MG63 (cell line): ENCODE data around the gene SEPTIN6. TPM values are rescaled to one million over a fixed set of nuclear protein-coding genes. Genes with fewer than 3 reads are reported as not detected.
"Not testable (repeated sequence)": the region's sequence is repeated elsewhere in the genome, so short reads cannot be mapped to it uniquely, and the experiment has no call there.

Experiments used
- DNase-seq: peaks from one replicate; pipeline ENCODE4 v3.0.0-alpha.2; 2020
- H3K27me3 ChIP-seq: fragments of 250-450 bp; sonication (Bioruptor Pico); 2 replicates; pipeline ENCODE4 v1.5.1; 2020; ENCODE audit warnings: mild to moderate bottlenecking, moderate library complexity
- H3K36me3 ChIP-seq: fragments of 250-450 bp; sonication (Bioruptor Pico); 2 replicates; pipeline ENCODE4 v1.5.1; 2020; ENCODE audit warnings: mild to moderate bottlenecking, moderate library complexity
- H3K4me3 ChIP-seq: fragments of 250-450 bp; sonication (Bioruptor Pico); 2 replicates; pipeline ENCODE4 v1.5.1; 2020; ENCODE audit warnings: mild to moderate bottlenecking, moderate library complexity
- H3K9me3 ChIP-seq: fragments of 250-450 bp; sonication (Bioruptor Pico); 2 replicates; pipeline ENCODE4 v1.5.1; 2020; ENCODE audit warnings: mild to moderate bottlenecking, moderate library complexity
- total RNA-seq: library from RNA; depleted of rRNA; stranded (reverse); fragments of >200 nt; shearing (Covaris generic); gene quantifications from 2 replicates; pipeline ENCODE4 v1.2.3, GENCODE V29; 2014; ENCODE audit warnings: low replicate concordance

SEPTIN6 gene
- total RNA-seq, 1 experiment from 2014 or later, result 5.7 TPM

GRCh38 chrX:119694601-119695534, 1.9 kb upstream of the SEPTIN6 start:
- Histone ChIP-seq H3K4me3 (no peak overlapping the region), H3K9me3 (no peaks in the 10 kb centered on the region), H3K27me3 (no peaks in the 10 kb centered on the region), H3K36me3 (no peaks in the 10 kb centered on the region)
- DNase-seq, result no peak

DNA sequence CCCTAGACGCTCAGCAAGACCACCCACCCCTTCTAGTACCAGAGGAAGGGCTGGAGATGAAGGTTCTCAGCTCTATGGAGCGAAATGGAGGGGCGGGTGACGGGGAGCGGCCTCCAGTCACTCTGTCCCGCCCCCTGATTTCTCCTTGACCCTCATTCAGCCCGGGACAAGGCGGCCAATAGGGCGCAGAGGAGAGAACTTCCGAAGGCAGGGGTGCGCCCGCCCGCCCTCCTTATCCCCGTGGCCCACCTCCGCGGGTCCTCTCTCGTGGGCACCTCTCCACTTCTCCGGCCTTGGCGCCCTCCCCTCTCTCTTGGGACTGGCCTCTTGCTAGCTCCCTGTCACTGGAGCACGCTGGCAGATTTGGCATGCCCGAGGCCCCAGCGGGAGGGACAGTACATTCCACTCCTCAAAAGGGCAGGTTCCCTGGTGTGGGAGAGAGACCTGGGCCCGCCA, 1.1 kb upstream of the SEPTIN6 start:
- H3K27me3 ChIP-seq, result no peaks in the 10 kb centered on the region
- no peak overlapping the region for H3K4me3 ChIP-seq
- no peaks in the 10 kb centered on the region for H3K9me3 ChIP-seq
- no peak for DNase-seq
- no peaks in the 10 kb centered on the region for H3K36me3 ChIP-seq

DNA sequence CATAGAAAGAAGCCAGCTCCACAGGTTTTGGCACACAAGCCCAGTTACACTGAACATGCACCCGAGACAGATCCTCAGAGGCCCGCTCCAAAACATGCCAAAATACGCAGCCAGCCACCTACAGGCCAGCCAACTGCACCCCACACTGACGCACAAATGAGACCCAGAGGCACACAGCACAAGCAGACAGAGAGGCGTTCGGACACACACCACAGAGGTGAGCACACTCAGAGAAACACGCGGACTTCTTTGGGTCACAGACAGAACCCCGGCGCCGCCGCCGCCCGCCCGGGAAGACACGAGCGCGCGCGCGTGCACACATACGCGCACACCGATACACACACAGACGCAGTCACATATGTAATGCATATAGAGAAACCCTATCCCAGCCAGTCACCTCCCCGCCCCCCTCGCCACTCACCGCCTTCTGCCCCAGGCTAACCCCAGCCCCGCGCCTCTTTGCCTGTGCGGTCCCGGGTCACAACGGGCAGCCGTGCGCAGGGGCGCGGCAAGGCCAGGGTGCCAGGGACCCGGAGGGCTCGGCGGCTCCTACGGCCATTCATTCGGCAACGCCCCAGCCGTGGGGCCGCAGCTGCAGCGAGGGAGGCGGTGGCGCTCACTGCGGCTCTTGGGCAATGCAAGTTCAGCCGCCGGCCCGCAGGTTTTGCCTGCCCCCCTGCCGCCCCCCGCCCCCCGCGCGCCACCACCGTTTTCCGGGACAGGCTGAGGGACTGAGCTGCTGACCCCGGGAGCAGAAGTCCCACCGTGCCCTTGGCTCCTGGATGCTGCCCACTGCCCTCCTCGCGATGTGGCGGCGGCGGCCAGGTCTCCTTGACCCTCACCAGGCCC, 553 bp downstream of the SEPTIN6 start:
- Histone ChIP-seq H3K27me3 (no peaks in the 10 kb centered on the region), H3K9me3 (no peaks in the 10 kb centered on the region), H3K36me3 (no peaks in the 10 kb centered on the region), H3K4me3 (peak overlapping the region; percentile 56)
- peak; percentile 43 for DNase-seq

GRCh38 chrX:119690921-119691716, 1.8 kb downstream of the SEPTIN6 start:
- Histone ChIP-seq H3K27me3 (no peaks in the 10 kb centered on the region), H3K36me3 (no peaks in the 10 kb centered on the region), H3K9me3 (no peaks in the 10 kb centered on the region), H3K4me3 (no peak overlapping the region)
- no peak for DNase-seq

GRCh38 chrX:119688911-119689321, 4.1 kb downstream of the SEPTIN6 start:
- Histone ChIP-seq H3K4me3 (no peak overlapping the region), H3K27me3 (no peaks in the 10 kb centered on the region), H3K36me3 (no peaks in the 10 kb centered on the region), H3K9me3 (no peaks in the 10 kb centered on the region)
- no peak for DNase-seq

- no peaks in the 10 kb centered on the region for H3K27me3 ChIP-seq
- DNase-seq, result peak; percentile 54
- no peaks in the 10 kb centered on the region for H3K36me3 ChIP-seq
- H3K9me3 ChIP-seq, result no peaks in the 10 kb centered on the region
- H3K4me3 ChIP-seq, result no peak overlapping the region
Observed at GRCh38 chrX:119687661-119688413, 5.1 kb downstream of the SEPTIN6 start.

- Histone ChIP-seq H3K4me3 (no peak overlapping the region), H3K27me3 (no peaks in the 10 kb centered on the region), H3K36me3 (no peaks in the 10 kb centered on the region), H3K9me3 (no peaks in the 10 kb centered on the region)
- no peak for DNase-seq
Observed at GRCh38 chrX:119686087-119686691, 6.8 kb downstream of the SEPTIN6 start.

- Histone ChIP-seq H3K27me3 (no peaks in the 10 kb centered on the region), H3K4me3 (no peak overlapping the region), H3K36me3 (no peaks in the 10 kb centered on the region), H3K9me3 (no peaks in the 10 kb centered on the region)
- no peak for DNase-seq
Observed at GRCh38 chrX:119685225-119686066, 7.5 kb downstream of the SEPTIN6 start.

DNA sequence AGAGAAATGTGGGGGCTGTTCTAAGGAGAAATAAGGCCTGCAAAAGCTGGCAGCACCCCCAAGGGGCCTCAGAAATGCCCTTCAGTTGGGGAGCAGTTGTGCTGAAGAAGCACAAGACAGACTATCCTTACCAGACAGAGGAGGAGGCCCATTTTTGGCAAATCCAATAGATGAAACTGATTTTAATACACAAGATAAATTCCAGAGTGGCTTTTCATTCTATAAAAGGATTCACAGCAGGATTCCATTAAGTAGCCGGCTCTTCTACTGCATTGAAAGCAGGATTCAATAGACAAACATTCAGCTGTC, 8.1 kb downstream of the SEPTIN6 start:
- no peaks in the 10 kb centered on the region for H3K9me3 ChIP-seq

GRCh38 chrX:119684312-119684711, 8.7 kb downstream of the SEPTIN6 start:
- H3K36me3 ChIP-seq, H3K4me3 ChIP-seq, H3K9me3 ChIP-seq, H3K27me3 ChIP-seq, DNase-seq: not testable (repeated sequence)

More for the DNA sequence above, 8.1 kb downstream of the SEPTIN6 start:
- no peaks in the 10 kb centered on the region for H3K36me3 ChIP-seq
- no peak overlapping the region for H3K4me3 ChIP-seq
- no peaks in the 10 kb centered on the region for H3K27me3 ChIP-seq
- no peak for DNase-seq

DNA sequence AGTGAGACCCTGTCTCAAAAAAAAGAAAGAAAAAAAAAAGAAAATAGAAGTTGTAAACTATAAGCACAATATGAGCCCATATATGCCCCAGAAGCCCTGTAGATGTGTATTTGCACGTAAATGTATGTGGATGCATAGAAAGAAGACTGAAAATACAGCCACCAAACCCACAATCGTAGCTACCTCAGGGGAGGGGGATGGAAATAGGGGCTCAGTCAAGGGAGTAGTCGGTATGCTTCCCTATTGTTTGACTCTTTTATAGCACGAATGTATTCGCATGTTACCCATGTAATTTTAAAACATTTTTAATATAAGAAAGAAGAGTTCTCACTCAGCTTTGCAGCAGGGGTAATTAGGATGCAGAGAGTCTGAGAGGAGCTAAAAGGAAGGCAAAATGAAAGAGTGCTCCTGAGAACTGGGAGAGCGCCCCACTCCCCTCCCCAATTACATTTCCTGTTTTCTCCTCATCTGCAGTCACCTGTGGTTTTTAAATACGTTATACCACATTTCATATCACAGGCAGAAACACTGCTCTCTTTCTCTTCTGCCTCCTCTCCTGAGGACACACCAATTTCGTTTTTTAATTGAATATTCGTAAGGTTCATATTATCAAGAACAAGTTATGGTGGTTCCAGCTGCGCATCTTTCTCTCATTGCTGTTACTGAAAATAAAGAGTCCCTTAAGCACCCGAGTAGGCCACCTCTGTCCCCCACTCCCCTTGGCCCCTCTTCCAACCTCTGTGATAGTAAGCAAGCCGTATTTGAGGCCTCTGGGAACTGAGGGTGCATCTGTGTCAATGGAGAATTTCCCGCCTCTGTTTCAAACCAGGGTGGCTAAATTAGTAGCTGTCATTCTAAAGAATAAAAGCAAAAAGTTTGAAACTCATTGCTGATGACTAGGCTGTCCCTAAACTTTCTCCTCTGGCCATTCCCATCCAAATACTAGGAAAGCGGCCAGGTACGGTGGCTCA, 10.7 kb downstream of the SEPTIN6 start:
- Histone ChIP-seq H3K27me3 (no peaks in the 10 kb centered on the region), H3K4me3 (no peak overlapping the region), H3K9me3 (no peaks in the 10 kb centered on the region), H3K36me3 (no peaks in the 10 kb centered on the region)
- DNase-seq, result no peak

DNA sequence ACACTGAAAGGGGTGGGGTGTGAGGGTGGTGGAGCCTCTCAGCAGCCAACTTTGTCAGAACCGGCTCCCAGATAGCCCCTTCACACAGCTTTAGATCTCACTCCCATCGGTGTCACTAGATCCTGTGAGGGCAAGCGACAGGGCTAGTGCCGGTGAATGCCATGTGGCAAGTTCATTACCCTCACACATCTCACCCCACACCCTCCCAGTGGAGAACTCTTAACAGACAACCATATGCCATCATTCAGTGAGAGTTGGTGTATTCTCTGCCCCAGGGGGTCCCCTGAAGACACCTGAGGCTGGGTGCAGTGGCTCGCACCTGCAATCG, 15.3 kb downstream of the SEPTIN6 start:
- Histone ChIP-seq H3K9me3 (no peaks in the 10 kb centered on the region), H3K27me3 (no peaks in the 10 kb centered on the region), H3K36me3 (no peaks in the 10 kb centered on the region), H3K4me3 (no peak overlapping the region)
- no peak for DNase-seq

DNA sequence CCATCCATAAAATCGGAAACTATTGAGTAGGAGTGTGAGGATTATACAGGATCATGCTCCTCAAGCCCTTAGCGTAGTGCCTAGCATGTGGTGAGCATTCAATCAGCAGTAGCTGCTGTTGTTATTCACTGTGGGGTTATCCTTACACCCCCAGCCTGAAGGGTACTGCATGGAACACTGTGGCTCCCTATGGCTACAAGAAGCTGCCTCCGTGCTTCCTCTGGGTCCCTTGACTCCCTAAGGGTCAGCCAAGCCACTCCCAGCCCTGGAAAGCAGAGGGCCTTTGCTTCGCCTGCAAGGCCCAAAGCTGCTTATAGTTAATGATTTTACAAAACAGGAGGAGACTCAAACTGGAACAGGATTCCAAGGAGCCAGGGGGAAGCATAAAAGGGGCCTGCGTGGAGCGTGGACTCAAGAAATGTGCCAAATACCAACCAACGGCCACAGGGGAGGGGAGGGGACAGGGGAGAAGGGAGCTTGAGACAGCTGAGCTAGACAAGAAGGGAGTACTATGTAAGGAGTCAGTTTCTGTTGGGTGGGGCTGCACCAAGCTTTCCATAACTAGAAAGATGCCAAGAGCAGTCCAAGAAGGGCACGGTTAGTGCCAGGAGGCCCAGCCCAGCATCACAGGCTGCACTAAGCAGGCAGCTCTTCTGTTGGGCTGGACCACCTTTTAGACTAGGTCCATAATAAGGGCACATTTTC, 15.9 kb downstream of the SEPTIN6 start:
- Histone ChIP-seq H3K36me3 (no peaks in the 10 kb centered on the region), H3K4me3 (no peak overlapping the region), H3K9me3 (no peaks in the 10 kb centered on the region), H3K27me3 (no peaks in the 10 kb centered on the region)
- DNase-seq, result no peak

GRCh38 chrX:119673336-119673735, 19.6 kb downstream of the SEPTIN6 start:
- Histone ChIP-seq H3K36me3 (no peaks in the 10 kb centered on the region), H3K4me3 (no peak overlapping the region), H3K9me3 (no peaks in the 10 kb centered on the region), H3K27me3 (no peaks in the 10 kb centered on the region)
- no peak for DNase-seq
